ENCODE measurements around the gene KLK6.

KLK6 gene

GRCh38 chr19:50968716-50969412, 527 bp downstream of the KLK6 start:
- Histone ChIP-seq H2AFZ (no peak overlapping the region), H3K4me1 (no peaks in the 10 kb centered on the region), H3K36me3 (ENCODE audit: control insufficient read depth, insufficient read depth, low read length) (no peaks in the 10 kb centered on the region), H3K27me3 (ENCODE audit: control insufficient read depth, insufficient read depth, low read length) (no peaks in the 10 kb centered on the region), H3K9ac (no peak overlapping the region), H3K79me2 (no peaks in the 10 kb centered on the region), H3K9me3 (ENCODE audit: control insufficient read depth, low read length) (no peaks in the 10 kb centered on the region), H3K4me3 (ENCODE audit: low read depth, low read length) (no peak overlapping the region), H3K4me2 (ENCODE audit: low read length) (no peak overlapping the region), H3K27ac (no peak overlapping the region)
- no peak for TF ChIP-seq CTCF (IDR thresholded peaks at IDR 0.05)

DNA sequence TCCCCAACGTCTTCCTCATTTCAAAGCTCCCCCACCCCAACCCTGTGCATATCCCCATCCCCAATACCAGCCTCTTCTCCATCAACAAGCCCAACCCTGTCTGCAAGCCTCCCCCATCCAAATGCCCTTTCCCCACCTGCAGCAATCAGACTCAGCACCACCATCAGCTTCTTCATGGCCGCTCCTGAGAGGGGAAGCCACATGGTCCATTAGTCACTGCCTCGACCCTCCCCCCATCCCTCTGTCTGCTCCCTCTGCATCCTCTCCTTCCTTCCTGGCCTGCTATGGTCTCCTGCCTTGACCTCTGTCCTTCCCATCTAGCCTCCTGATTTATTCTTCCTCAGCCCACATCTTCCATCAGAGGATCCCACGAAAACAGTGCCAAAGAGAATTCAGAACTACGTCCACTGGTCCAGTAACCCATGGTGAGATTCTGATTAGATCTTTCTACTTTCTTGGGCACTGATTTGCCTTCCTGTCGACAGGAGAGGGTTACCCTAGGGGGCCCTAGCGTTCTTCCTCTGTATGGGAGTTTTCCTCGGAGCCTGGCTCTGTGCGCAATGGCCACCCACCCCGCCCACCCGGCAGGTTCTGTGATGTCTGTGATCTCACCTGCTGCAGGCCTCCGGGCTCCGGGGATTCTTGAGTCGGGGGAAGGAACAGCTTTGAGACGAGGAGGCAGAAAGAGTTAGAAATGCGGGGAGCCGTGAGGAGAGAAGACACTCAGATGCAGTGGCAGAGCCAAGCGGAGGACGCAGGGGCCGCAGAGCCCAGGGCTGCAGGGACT, 1.3 kb downstream of the KLK6 start:
- H3K27me3 ChIP-seq (ENCODE audit: control insufficient read depth, insufficient read depth, low read length), result no peaks in the 10 kb centered on the region
- H3K4me1 ChIP-seq, result no peaks in the 10 kb centered on the region
- H3K4me2 ChIP-seq (ENCODE audit: low read length), result no peak overlapping the region
- no peak overlapping the region for H2AFZ ChIP-seq
- TF ChIP-seq CTCF (IDR thresholded peaks at IDR 0.05), result no peak
- H3K36me3 ChIP-seq (ENCODE audit: control insufficient read depth, insufficient read depth, low read length), result no peaks in the 10 kb centered on the region
- H3K4me3 ChIP-seq (ENCODE audit: low read depth, low read length), result no peak overlapping the region
- no peaks in the 10 kb centered on the region for H3K9me3 ChIP-seq (ENCODE audit: control insufficient read depth, low read length)
- no peak overlapping the region for H3K27ac ChIP-seq
- no peaks in the 10 kb centered on the region for H3K79me2 ChIP-seq
- no peak overlapping the region for H3K9ac ChIP-seq

GRCh38 chr19:50964266-50964665, 5.1 kb downstream of the KLK6 start:
- Histone ChIP-seq H3K79me2 (no peaks in the 10 kb centered on the region), H3K4me1 (no peaks in the 10 kb centered on the region), H3K4me2 (ENCODE audit: low read length) (no peak overlapping the region), H3K27me3 (ENCODE audit: control insufficient read depth, insufficient read depth, low read length) (no peaks in the 10 kb centered on the region), H3K4me3 (ENCODE audit: low read depth, low read length) (no peak overlapping the region), H3K36me3 (ENCODE audit: control insufficient read depth, insufficient read depth, low read length) (no peaks in the 10 kb centered on the region), H3K27ac (no peak overlapping the region), H3K9ac (no peak overlapping the region), H2AFZ (no peak overlapping the region), H3K9me3 (ENCODE audit: control insufficient read depth, low read length) (no peaks in the 10 kb centered on the region)
- TF ChIP-seq CTCF (IDR thresholded peaks at IDR 0.05), result no peak

DNA sequence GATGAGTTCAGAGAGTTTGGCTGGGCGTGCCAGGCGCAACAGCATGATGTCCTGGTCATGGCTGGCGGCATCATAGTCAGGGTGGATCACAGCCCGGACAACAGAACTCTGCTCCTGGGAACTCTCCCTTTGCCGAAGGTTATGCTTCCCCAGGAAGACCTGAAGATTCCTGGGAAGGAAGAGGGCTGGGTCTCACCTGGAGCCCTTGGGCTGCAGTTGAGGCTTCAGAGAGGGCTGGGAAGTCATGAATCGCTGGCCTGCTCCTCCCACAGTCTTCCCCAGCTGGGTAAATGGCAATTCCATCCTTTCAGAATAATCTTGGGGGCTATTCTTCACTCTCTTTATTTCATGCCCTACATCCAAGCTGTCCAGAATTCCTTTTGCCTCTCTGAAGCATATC, 6.0 kb downstream of the KLK6 start:
- no peaks in the 10 kb centered on the region for H3K4me1 ChIP-seq
- no peaks in the 10 kb centered on the region for H3K27me3 ChIP-seq (ENCODE audit: control insufficient read depth, insufficient read depth, low read length)
- H3K36me3 ChIP-seq (ENCODE audit: control insufficient read depth, insufficient read depth, low read length), result no peaks in the 10 kb centered on the region
- no peak overlapping the region for H3K9ac ChIP-seq
- H2AFZ ChIP-seq, result no peak overlapping the region
- H3K9me3 ChIP-seq (ENCODE audit: control insufficient read depth, low read length), result no peaks in the 10 kb centered on the region
- H3K4me3 ChIP-seq (ENCODE audit: low read depth, low read length), result no peak overlapping the region
- H3K79me2 ChIP-seq, result no peaks in the 10 kb centered on the region
- no peak for TF ChIP-seq CTCF (IDR thresholded peaks at IDR 0.05)
- H3K4me2 ChIP-seq (ENCODE audit: low read length), result no peak overlapping the region
- no peak overlapping the region for H3K27ac ChIP-seq

All from parathyroid adenoma (tissue), 2 donors.